OCI-LY1 (cell line): Measurements from ENCODE around the gene ALDH3B1.

Experiments used
- H2AFZ ChIP-seq: fragments of 200-600 bp; sonication (generic), shearing (Covaris generic); 2 replicates; pipeline ENCODE4 v1.6.0; 2014; ENCODE audit warnings: antibody characterized with exemption, mild to moderate bottlenecking, low read length
- H3F3A ChIP-seq: fragments of 200-600 bp; sonication (generic), shearing (Covaris generic); 2 replicates; pipeline ENCODE4 v1.6.0; 2014; ENCODE audit warnings: mild to moderate bottlenecking, antibody characterized with exemption, low read length, moderate library complexity; ENCODE audit not compliant: insufficient read depth
- H3K27ac ChIP-seq: fragments of 200-600 bp; sonication (generic); 2 replicates; pipeline ENCODE4 v1.5.1; 2014; ENCODE audit warnings: low read length, mixed run types, mild to moderate bottlenecking, low read depth; ENCODE audit not compliant: poor library complexity, severe bottlenecking
- H3K27me3 ChIP-seq: fragments of 200-600 bp; sonication (generic); 2 replicates; pipeline ENCODE4 v1.6.0; 2014; ENCODE audit warnings: antibody characterized with exemption, mild to moderate bottlenecking, low read length, moderate library complexity; ENCODE audit not compliant: insufficient read depth
- H3K36me3 ChIP-seq: fragments of 200-600 bp; sonication (generic); 2 replicates; pipeline ENCODE4 v1.6.1; 2014; ENCODE audit warnings: mild to moderate bottlenecking, antibody characterized with exemption, low read length, moderate library complexity, mixed read lengths; ENCODE audit not compliant: insufficient read depth
- H3K4me1 ChIP-seq: fragments of 200-600 bp; sonication (generic); 2 replicates; pipeline ENCODE4 v1.5.1; 2014; ENCODE audit warnings: mild to moderate bottlenecking, low read length, moderate library complexity; ENCODE audit not compliant: insufficient read depth, severe bottlenecking
- H3K4me2 ChIP-seq: fragments of 200-600 bp; sonication (generic), shearing (Covaris generic); 2 replicates; pipeline ENCODE4 v1.6.1; 2014; ENCODE audit warnings: low read length
- H3K4me3 ChIP-seq: fragments of 200-600 bp; sonication (generic); 2 replicates; pipeline ENCODE4 v1.5.1; 2014; ENCODE audit warnings: low read length, low read depth, mild to moderate bottlenecking, mixed read lengths; ENCODE audit not compliant: poor library complexity, severe bottlenecking
- H3K79me2 ChIP-seq: fragments of 200-600 bp; shearing (Covaris generic); 2 replicates; pipeline ENCODE4 v1.6.1; 2016; ENCODE audit warnings: mixed run types, low read length, mixed read lengths; ENCODE audit not compliant: insufficient read depth
- H3K9ac ChIP-seq: fragments of 200-600 bp; sonication (generic), shearing (Covaris generic); 2 replicates; pipeline ENCODE4 v1.6.1; 2014; ENCODE audit warnings: mild to moderate bottlenecking, low read length, mixed read lengths
- H3K9me2 ChIP-seq: fragments of 200-600 bp; sonication (generic), shearing (Covaris generic); 2 replicates; pipeline ENCODE4 v1.6.1; 2014; ENCODE audit warnings: low read depth, mild to moderate bottlenecking, low read length, mixed read lengths
- H3K9me3 ChIP-seq: fragments of 200-600 bp; shearing (Covaris generic); 2 replicates; pipeline ENCODE4 v1.6.1; 2014; ENCODE audit warnings: low read length, mixed read lengths
- H4K20me1 ChIP-seq: fragments of 200-600 bp; sonication (generic), shearing (Covaris generic); 2 replicates; pipeline ENCODE4 v1.6.0; 2016; ENCODE audit warnings: mild to moderate bottlenecking, low read length; ENCODE audit not compliant: insufficient read depth
- EZH2 ChIP-seq: fragments of 200-600 bp; sonication (generic), shearing (Covaris generic); IDR thresholded peaks from 2 replicates; pipeline ENCODE4 v1.8.0; 2017; ENCODE audit warnings: borderline replicate concordance, mixed run types, mild to moderate bottlenecking, antibody characterized with exemption, low read length, moderate library complexity, mixed read lengths
- TF ChIP-seq, protein P1 (sequence below): fragments of 200-600 bp; sonication (generic), shearing (Covaris generic); IDR thresholded peaks from 2 replicates; pipeline ENCODE4 v1.5.1; 2017; ENCODE audit warnings: mild to moderate bottlenecking, antibody characterized with exemption, low read length, moderate library complexity, mixed read lengths

Gene ALDH3B1

DNA sequence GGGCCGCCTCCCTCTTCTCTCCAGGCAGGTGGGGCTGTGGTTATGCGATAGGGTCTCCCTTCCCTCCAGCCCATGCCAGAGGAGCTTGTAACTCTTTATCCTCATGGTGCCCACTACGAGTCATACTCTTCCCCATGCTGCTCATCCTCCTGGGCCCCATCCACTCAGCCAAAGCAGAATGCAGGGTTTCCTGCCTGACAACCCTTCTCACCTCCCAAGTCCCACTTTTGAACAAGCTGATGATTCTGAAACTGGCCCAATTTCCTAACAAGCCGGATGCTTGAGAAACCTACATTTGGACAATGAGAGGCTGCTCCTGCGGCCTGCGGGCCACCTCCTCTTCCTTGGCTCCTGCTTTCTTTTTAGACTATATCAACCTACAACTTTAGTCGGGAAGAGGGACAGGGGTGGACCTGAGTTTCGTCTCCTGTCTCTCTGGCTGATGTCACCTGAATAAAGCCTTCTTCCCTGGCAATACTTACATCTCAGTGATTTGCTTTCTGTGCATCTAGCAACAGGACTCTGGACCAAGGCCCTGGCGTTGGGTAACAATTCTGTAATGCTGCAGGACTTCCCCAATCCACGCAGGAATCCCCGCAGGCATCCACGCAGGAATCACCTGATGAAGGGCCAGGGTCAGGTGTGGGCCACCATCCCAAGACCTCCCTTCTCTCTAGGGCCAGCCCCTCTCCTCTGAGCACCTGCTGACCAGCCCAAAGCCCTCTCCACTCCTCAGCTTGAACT lies 18.8 kb downstream of the ALDH3B1 start:
- peak overlapping the region; percentile 85 for H3K4me3 ChIP-seq
- H3K36me3 ChIP-seq: peaks cover 19% of the 10 kb centered on the region
- TF ChIP-seq, protein P1, sequence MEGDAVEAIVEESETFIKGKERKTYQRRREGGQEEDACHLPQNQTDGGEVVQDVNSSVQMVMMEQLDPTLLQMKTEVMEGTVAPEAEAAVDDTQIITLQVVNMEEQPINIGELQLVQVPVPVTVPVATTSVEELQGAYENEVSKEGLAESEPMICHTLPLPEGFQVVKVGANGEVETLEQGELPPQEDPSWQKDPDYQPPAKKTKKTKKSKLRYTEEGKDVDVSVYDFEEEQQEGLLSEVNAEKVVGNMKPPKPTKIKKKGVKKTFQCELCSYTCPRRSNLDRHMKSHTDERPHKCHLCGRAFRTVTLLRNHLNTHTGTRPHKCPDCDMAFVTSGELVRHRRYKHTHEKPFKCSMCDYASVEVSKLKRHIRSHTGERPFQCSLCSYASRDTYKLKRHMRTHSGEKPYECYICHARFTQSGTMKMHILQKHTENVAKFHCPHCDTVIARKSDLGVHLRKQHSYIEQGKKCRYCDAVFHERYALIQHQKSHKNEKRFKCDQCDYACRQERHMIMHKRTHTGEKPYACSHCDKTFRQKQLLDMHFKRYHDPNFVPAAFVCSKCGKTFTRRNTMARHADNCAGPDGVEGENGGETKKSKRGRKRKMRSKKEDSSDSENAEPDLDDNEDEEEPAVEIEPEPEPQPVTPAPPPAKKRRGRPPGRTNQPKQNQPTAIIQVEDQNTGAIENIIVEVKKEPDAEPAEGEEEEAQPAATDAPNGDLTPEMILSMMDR: no peak
- TF ChIP-seq EZH2: no peak
- no peaks in the 10 kb centered on the region for H3K9me3 ChIP-seq
- no peak overlapping the region for H3K27ac ChIP-seq
- H3K9ac ChIP-seq: peak overlapping the region; percentile 69
- H3F3A ChIP-seq: no peaks in the 10 kb centered on the region
- H4K20me1 ChIP-seq: no peaks in the 10 kb centered on the region
- H3K4me2 ChIP-seq: peak overlapping the region; percentile 69
- no peaks in the 10 kb centered on the region for H3K79me2 ChIP-seq
- H3K4me1 ChIP-seq: peaks cover 28% of the 10 kb centered on the region
- no peaks in the 10 kb centered on the region for H3K9me2 ChIP-seq
- no peaks in the 10 kb centered on the region for H3K27me3 ChIP-seq
- no peak overlapping the region for H2AFZ ChIP-seq

GRCh38 chr11:68030318-68031143 lies 20.4 kb downstream of the ALDH3B1 start, which contains the start of gene NDUFS8:
NDUFS8 (plus strand) TSS chr11:68030681; CDS start chr11:68032152, 1,471 bp downstream.
- Histone ChIP-seq H3K4me1 (peaks cover 28% of the 10 kb centered on the region), H3K27ac (peak within 1 kb of the TSS; percentile 21), H3K27me3 (no peaks in the 10 kb centered on the region), H3K36me3 (peaks cover 24% of the 10 kb centered on the region; the same call in 1 of the 2 replicates), H4K20me1 (no peaks in the 10 kb centered on the region), H3F3A (no peaks in the 10 kb centered on the region), H3K79me2 (no peaks in the 10 kb centered on the region), H3K4me2 (peak within 1 kb of the TSS; percentile 94), H2AFZ (no peak within 1 kb of the TSS), H3K9me2 (no peaks in the 10 kb centered on the region), H3K9me3 (no peaks in the 10 kb centered on the region), H3K9ac (peak within 1 kb of the TSS; percentile 98), H3K4me3 (peak within 1 kb of the TSS; percentile 85)
- TF ChIP-seq, protein P1: no peak
- no peak for TF ChIP-seq EZH2

DNA sequence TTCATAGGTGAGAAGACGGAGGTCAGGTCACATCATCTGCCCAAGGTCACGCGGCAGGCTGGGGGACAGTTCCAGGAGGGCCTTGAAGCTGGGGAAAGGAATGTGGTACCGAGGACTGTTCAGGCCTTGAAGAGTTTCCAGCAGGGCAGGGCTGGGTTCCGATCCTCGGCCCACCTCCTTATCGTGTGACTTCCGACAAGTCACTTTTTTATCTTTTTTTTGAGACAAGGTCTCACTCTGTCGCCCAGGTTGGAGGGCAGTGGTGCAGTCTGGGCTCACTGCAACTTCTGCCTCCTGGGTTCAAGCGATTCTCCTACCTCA lies 21.0 kb downstream of the ALDH3B1 start:
- Histone ChIP-seq H3K4me3 (peak overlapping the region; percentile 85), H3K79me2 (no peaks in the 10 kb centered on the region), H3K9me2 (no peaks in the 10 kb centered on the region), H2AFZ (no peak overlapping the region), H3K9me3 (no peaks in the 10 kb centered on the region), H4K20me1 (no peaks in the 10 kb centered on the region), H3K4me1 (peaks cover 28% of the 10 kb centered on the region), H3K9ac (peak overlapping the region; percentile 98), H3K4me2 (peak overlapping the region; percentile 94), H3K27me3 (no peaks in the 10 kb centered on the region), H3K36me3 (peaks cover 24% of the 10 kb centered on the region; the same call in 1 of the 2 replicates), H3K27ac (peak overlapping the region; percentile 21), H3F3A (no peaks in the 10 kb centered on the region)
- TF ChIP-seq, protein P1: no peak
- TF ChIP-seq EZH2: no peak
